HG03060 (cell line): ENCODE data around the gene DNAH1.
"Not testable (repeated sequence)": the region's sequence is repeated elsewhere in the genome, so short reads cannot be mapped to it uniquely, and the experiment has no call there.

Experiments
- ATAC-seq: cut with Tn5 transposase; IDR thresholded peaks from one replicate; pipeline ENCODE4 v1.9.1; 2021; ENCODE audit warnings: low read depth, moderate number of reproducible peaks; ENCODE audit not compliant: unreplicated experiment

The DNAH1 gene

DNA sequence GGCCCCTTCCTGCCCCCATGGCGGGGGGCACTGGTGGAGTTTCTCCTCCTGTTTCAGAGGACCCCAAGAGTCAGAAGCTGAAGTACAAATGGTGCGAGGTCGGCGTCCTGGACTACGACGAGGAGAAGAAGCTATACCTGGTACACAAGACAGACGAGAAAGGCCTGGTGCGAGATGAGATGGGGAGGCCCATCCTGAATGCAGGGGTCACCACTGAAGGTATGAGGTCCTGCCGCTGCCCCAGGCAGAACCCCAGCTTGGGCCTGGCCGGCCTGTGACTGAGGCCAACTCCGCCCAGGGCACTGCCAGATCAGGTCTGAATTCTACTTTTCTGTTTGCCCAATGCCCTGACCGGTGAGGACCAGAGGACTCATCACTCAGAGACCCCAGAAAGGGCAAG is 15.0 kb downstream of the DNAH1 start:
- no peak for ATAC-seq

DNA sequence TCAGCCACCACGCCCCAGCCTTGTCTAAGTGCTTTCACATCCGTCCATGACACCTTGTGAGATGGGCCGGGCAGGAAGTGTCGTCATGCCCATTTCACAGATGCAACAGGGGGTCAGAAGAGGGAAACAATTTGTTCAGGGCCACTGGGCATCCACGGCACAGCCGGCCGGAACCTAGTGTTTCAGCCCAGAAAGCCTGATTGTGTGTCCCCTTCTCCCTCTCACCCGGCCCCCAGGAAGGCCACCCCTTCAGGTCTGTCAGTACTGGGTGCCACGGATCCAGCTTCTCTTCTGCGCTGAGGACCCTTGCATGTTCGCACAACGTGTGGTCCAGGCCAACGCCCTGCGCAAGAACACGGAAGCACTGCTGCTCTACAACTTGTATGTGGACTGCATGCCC is 15.8 kb downstream of the DNAH1 start:
- no peak for ATAC-seq

DNA sequence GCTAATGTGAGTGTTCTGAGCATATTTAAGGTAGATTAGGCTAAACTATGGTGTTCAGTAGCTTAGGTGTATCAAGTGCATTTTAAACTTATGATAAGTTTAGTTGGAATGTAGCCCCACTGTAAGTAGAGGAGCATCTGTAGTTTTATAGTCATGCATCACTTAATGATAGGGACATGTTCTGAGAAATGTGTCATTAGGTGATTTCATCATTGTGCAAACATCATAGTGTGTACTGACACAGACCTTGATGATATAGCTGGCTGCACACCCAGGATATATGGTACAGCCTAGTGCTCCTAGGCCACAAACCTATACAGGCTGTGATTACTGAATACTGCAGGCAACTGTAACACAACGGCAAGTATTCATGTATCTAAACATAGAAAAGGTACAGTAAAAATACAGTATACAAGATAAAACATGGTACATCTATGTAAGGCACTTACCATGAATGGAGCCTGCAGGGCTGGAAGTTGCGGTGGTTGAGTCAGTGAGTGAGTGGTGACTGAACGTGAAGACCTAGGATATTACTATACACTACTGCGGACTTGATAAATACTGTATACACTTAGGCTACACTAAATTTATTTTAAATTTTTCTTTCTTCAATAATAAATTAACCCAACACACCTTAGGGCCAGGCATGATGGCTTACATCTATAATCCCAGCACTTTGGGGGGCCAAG is 17.9 kb downstream of the DNAH1 start:
- ATAC-seq: no peak

- ATAC-seq: not testable (repeated sequence)
Observed at GRCh38 chr3:52338131-52338530, 22.0 kb downstream of the DNAH1 start.

GRCh38 chr3:52339612-52340011 is 23.5 kb downstream of the DNAH1 start:
- ATAC-seq: no peak

DNA sequence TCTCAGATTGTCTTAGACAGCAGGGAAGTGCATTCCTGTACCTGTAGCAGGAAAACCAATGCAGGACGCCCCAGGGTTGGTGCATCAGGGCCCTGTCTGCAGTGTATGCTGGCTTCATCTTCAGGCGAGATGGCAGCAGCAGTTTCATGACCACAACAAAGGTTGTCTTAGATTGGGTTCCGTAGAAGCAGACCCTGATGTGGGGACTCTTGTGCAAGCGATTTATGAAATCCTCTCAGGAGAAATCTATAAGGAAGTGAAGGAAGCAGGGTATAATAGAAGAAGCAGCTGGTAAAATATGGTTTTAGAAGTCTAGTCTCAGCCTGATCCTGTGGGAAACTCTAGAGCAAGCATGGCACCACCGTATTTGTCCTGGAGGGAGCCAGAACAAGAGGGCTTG is 25.0 kb downstream of the DNAH1 start:
- ATAC-seq: no peak

GRCh38 chr3:52343946-52344600 is 28.0 kb downstream of the DNAH1 start:
- no peak for ATAC-seq

- no peak for ATAC-seq
Observed at GRCh38 chr3:52345521-52346109, 29.5 kb downstream of the DNAH1 start.

- no peak for ATAC-seq
Observed at GRCh38 chr3:52346623-52347530, 30.8 kb downstream of the DNAH1 start.

DNA sequence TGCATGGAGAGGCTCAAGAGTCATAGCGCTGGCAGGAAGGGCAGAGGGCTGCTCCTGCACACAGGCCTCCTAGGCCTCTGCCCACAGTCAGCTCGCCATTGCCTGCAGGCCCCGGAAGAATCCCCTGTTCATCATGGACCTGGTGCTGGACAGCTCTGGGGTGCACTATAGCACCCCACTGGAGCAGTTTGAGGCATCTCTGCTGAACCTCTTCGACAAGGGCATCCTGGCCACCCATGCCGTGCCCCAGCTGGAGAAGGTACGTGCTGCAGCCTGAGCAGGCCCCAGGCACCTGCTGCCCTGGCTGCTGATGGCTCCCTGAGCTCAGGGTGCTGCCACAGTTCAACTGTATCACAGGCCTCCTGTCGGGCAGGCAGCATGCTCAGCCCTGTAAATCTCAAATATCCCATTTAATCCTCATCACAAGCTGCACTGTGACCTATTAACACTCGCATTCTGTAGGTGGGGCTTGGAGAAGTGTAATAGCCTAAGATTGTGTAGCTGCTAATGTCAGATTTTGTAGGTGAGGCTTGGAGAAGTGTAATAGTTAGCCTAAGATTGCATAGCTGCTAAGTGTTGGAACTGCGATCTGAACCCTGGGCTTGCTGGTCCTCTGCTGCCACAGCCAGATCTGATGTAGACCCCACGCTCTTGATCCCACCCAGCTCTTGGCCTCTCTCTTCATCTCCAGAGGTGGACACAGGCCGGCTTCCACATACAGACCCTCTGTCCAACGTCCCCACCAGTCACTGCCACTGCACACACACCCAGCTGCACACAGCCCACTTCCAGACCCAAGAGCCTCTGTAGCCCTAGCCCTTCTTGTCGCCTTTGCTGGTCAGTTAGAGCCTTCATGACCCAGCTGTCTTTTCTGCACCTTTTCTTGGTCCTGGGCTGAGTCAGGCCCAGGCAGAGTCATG is 31.9 kb downstream of the DNAH1 start:
- ATAC-seq: no peak

- ATAC-seq: no peak
Observed at GRCh38 chr3:52349131-52349530, 33.0 kb downstream of the DNAH1 start.

DNA sequence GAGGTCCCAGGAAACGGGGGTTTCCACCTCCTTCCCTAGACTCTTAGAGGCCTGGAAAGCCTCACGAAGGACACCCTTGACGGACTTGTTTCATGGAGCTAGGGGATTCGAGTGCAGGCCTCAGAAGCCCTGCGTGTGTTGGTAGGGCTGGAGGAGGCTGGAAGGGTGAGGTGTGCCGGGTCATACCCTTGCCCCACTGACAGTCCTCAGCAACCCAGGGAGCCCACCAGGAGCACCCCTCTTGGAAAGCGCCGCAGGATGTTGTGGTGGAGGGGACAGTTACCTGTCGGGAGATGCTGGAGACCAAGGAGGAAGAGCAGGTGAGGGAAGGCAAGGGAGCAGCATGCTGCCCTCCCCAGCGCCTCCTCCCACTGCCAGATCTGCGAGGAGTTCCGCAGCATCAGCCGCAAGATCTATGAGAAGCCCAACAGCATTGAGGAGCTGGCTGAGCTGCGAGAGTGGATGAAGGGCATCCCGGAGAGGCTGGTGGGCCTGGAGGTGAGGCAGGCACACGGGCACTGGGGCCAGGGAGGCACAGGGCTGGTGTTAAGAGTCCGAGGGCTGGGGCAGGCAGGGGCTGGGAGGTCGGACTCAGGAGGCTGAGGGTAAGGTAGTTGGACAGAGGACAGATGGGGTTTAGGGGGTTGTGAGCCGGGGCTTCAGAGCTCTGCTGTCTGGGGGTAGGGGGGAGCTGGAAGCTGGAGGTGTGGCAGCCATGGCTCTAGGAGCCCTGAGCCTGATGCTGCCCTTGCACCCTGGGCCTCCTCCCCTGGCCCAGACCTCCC is 33.7 kb downstream of the DNAH1 start:
- ATAC-seq: no peak

- no peak for ATAC-seq
Observed at GRCh38 chr3:52350416-52350815, 34.3 kb downstream of the DNAH1 start.

- no peak for ATAC-seq
Observed at GRCh38 chr3:52350981-52351761, 35.1 kb downstream of the DNAH1 start.

GRCh38 chr3:52351762-52352368 is 35.7 kb downstream of the DNAH1 start:
- no peak for ATAC-seq

DNA sequence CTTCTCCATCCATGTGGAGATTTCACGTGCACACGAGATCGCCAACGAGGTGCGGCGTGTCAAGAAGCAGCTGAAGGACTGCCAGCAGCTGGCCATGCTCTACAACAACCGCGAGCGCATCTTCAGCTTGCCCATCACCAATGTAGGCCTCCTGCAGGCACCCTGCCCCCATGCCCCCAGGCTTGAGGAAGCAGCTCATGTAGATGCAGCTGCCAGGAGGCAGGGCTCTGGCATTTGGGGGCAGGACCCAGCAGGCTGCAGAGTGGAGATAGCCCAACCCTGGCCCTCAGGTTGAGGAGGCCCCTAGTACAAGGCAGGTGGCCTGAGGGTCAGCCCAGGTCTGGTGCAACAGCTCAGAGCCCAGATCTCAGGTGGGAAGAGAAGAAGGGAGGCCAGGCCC is 36.4 kb downstream of the DNAH1 start:
- no peak for ATAC-seq

- ATAC-seq: no peak
Observed at GRCh38 chr3:52353291-52353855, 37.3 kb downstream of the DNAH1 start.

DNA sequence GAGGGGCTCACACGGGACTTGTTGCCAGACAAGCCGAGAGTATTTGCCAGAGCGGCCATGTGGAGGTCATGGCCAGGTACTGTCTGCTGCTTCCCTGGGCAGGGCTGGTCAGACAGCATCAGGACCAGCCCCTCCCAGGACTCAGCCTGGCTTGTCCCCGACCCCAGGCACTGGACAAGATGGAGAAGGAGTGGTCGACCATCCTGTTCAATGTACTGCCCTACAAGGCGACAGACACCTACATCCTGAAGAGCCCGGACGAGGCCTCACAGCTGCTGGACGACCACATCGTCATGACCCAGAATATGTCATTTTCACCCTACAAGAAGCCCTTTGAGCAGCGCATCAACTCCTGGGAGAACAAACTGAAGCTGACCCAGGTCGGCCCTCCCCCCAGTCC is 38.6 kb downstream of the DNAH1 start:
- no peak for ATAC-seq
